Activated CD8-positive, alpha-beta T cell treated with anti-CD3 and anti-CD28 coated beads for 36 hours (primary cell): ENCODE data around the gene TOP2A. TPM values are rescaled to one million over a fixed set of nuclear protein-coding genes. Genes with fewer than 3 reads are reported as not detected.

Source experiments
- ATAC-seq: fragments of 200-7000 bp; cut with Tn5 transposase; one replicate; pipeline ENCODE4 v1.10.0; 2021; ENCODE audit warnings: mild to moderate bottlenecking, moderate library complexity
- CTCF ChIA-PET: fragments of 350-600 bp; sonication (Branson Sonifier 250); formaldehyde crosslinking; loops from one replicate; lab custom pipeline; 2021; ENCODE audit warnings: antibody characterized with exemption; lab: Charles Lee
- POLR2A ChIA-PET: fragments of 350-600 bp; sonication (Branson Sonifier 250); formaldehyde crosslinking; loops from one replicate; lab custom pipeline; 2021; ENCODE audit warnings: antibody characterized with exemption; lab: Charles Lee
- DNase-seq: peaks from one replicate; pipeline ENCODE4 v3.0.0-alpha.2; 2020
- H3K27ac Mint-ChIP-seq: one replicate; pipeline ENCODE4 v1.8.0; 2021; ENCODE audit warnings: mild to moderate bottlenecking, mixed read lengths
- H3K27me3 Mint-ChIP-seq: one replicate; pipeline ENCODE4 v1.8.0; 2021; ENCODE audit warnings: mixed read lengths
- H3K36me3 Mint-ChIP-seq: one replicate; pipeline ENCODE4 v1.8.0; 2021; ENCODE audit warnings: low read depth, mixed read lengths
- H3K4me1 Mint-ChIP-seq: one replicate; pipeline ENCODE4 v1.8.0; 2021; ENCODE audit warnings: low read depth, mixed read lengths
- H3K4me3 Mint-ChIP-seq: one replicate; pipeline ENCODE4 v1.8.0; 2021; ENCODE audit warnings: mild to moderate bottlenecking, moderate library complexity, mixed read lengths
- H3K9me3 Mint-ChIP-seq: one replicate; pipeline ENCODE4 v1.8.0; 2021; ENCODE audit warnings: mixed read lengths
- CTCF ChIP-seq: fragments of 200-600 bp; IDR thresholded peaks from one replicate; pipeline ENCODE4 v1.8.0; 2022; ENCODE audit warnings: antibody characterized with exemption, mild to moderate bottlenecking
- intact Hi-C: fragments of 100-400 bp; cut with micrococcal nuclease; formaldehyde crosslinking; loops from one replicate; pipeline ENCODE4 v1.10.0; 2022
- total RNA-seq, 2 experiments: library from RNA; stranded (reverse); gene quantifications; one replicate each; pipeline ENCODE4 v1.2.3, GENCODE V29; 2021

The TOP2A gene
- total RNA-seq, 2 experiments from 2014 or later: 273 to 280 TPM

- TF ChIP-seq CTCF: no peak
- intact Hi-C loops: no loop called here
- Mint-ChIP-seq H3K4me1 (no peaks in the 10 kb centered on the region), H3K27ac (no peak overlapping the region), H3K4me3 (no peak overlapping the region), H3K27me3 (no peaks in the 10 kb centered on the region), H3K36me3 (no peaks in the 10 kb centered on the region), H3K9me3 (no peaks in the 10 kb centered on the region)
- no peak for ATAC-seq
- CTCF ChIA-PET: interaction anchor here (1.2 kb wide), 1 partner anchor 75 kb away, joined by 4 read pairs; no protein-coding TSS in a partner anchor
- no peak for DNase-seq
- POLR2A ChIA-PET: no interaction called here
Measured at GRCh38 chr17:40457964-40458791, 40.5 kb upstream of the TOP2A start.

- TF ChIP-seq CTCF: no peak
- Mint-ChIP-seq H3K4me3 (no peak overlapping the region), H3K27me3 (no peaks in the 10 kb centered on the region), H3K36me3 (no peaks in the 10 kb centered on the region), H3K9me3 (no peaks in the 10 kb centered on the region), H3K4me1 (peaks cover 1% of the 10 kb centered on the region), H3K27ac (no peak overlapping the region)
- intact Hi-C loops: no loop called here
- CTCF ChIA-PET: no interaction called here
- no peak for DNase-seq
- no peak for ATAC-seq
- POLR2A ChIA-PET: interaction anchor here (0.7 to 1.2 kb wide), 2 partner anchors 76 to 164 kb away, joined by 3 read pairs; no protein-coding TSS in a partner anchor
Measured at GRCh38 chr17:40457369-40457768, 39.7 kb upstream of the TOP2A start.

DNA sequence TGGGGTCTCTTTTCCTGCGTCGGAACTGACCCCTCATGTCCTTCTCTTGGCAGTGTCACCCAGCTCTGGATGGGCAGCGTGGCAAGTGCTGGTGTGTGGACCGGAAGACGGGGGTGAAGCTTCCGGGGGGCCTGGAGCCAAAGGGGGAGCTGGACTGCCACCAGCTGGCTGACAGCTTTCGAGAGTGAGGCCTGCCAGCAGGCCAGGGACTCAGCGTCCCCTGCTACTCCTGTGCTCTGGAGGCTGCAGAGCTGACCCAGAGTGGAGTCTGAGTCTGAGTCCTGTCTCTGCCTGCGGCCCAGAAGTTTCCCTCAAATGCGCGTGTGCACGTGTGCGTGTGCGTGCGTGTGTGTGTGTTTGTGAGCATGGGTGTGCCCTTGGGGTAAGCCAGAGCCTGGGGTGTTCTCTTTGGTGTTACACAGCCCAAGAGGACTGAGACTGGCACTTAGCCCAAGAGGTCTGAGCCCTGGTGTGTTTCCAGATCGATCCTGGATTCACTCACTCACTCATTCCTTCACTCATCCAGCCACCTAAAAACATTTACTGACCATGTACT, 38.8 kb upstream of the TOP2A start:
- Mint-ChIP-seq H3K9me3 (no peaks in the 10 kb centered on the region), H3K27me3 (no peaks in the 10 kb centered on the region), H3K4me3 (no peak overlapping the region), H3K27ac (no peak overlapping the region), H3K36me3 (no peaks in the 10 kb centered on the region), H3K4me1 (peaks cover 6% of the 10 kb centered on the region)
- DNase-seq (no peak), ATAC-seq (no peak)
- ChIA-PET CTCF (interaction anchor here (1.0 to 2.5 kb wide), 5 partner anchors 12 to 76 kb away, joined by 3 to 16 read pairs (median 7); no protein-coding TSS in a partner anchor), POLR2A (interaction anchor here (0.6 to 1.2 kb wide), 2 partner anchors 10 to 77 kb away, joined by 3 read pairs; no protein-coding TSS in a partner anchor)
- intact Hi-C loops: no loop called here
- TF ChIP-seq CTCF: no peak

GRCh38 chr17:40454613-40454995, 36.9 kb upstream of the TOP2A start:
- no peak for DNase-seq
- H3K9me3 Mint-ChIP-seq: no peaks in the 10 kb centered on the region
- H3K27ac Mint-ChIP-seq: no peak overlapping the region
- CTCF ChIA-PET: interaction anchor here (0.7 to 2.5 kb wide), 8 partner anchors 8 to 97 kb away, joined by 3 to 16 read pairs (median 6); no protein-coding TSS in a partner anchor
- peaks cover 6% of the 10 kb centered on the region for H3K4me1 Mint-ChIP-seq
- H3K27me3 Mint-ChIP-seq: peaks cover 1% of the 10 kb centered on the region
- H3K4me3 Mint-ChIP-seq: no peak overlapping the region
- intact Hi-C loops: no loop called here
- TF ChIP-seq CTCF: no peak
- no peaks in the 10 kb centered on the region for H3K36me3 Mint-ChIP-seq
- POLR2A ChIA-PET: interaction anchor here (1.0 to 1.2 kb wide), 2 partner anchors 11 to 18 kb away, joined by 3 read pairs; no protein-coding TSS in a partner anchor
- no peak for ATAC-seq
